ENCODE data around the gene F12.

F12 gene

DNA sequence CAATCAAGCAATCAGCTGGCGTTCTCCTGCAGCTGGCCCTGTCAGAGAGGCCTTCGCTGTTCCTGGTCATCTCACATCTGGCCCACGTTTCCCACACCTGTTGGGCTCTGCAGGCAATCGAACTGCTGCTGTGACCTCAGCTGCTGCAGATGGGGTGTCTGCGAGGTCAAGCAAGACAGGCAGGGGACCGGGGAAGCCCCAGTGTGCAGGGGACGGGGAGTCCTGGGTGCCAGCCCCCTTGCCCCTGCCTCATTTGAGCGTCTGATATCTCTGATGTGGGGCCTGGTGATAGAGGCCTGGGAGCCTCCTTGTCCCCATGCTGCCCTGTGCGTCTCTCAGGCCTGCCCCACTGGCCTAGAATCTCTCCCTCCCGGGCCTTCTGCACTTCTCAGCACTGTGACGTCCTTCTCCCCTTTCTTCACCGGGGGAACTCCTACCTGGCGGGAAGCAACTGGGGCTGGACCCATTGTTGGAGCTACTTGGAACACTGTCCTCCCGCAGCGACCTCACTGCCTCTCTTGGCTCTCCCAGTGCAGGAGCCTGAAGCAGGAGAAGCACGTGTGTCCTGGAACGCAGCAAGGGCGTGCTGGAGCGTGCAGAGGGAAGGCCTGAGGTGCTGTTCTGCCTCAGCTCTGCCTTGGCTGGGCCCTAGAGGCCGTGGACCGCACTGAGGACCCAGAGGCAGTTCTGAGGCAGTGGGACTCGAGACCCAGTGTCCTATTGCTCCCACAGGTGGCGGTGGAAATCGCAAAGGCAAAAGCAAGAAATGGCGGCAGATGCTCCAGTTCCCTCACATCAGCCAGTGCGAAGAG is 21.0 kb upstream of the F12 start:
- DNase-seq (ENCODE audit: low spot score): no peak
- no peak overlapping the region for H3K4me3 ChIP-seq
- TF ChIP-seq, protein P1, sequence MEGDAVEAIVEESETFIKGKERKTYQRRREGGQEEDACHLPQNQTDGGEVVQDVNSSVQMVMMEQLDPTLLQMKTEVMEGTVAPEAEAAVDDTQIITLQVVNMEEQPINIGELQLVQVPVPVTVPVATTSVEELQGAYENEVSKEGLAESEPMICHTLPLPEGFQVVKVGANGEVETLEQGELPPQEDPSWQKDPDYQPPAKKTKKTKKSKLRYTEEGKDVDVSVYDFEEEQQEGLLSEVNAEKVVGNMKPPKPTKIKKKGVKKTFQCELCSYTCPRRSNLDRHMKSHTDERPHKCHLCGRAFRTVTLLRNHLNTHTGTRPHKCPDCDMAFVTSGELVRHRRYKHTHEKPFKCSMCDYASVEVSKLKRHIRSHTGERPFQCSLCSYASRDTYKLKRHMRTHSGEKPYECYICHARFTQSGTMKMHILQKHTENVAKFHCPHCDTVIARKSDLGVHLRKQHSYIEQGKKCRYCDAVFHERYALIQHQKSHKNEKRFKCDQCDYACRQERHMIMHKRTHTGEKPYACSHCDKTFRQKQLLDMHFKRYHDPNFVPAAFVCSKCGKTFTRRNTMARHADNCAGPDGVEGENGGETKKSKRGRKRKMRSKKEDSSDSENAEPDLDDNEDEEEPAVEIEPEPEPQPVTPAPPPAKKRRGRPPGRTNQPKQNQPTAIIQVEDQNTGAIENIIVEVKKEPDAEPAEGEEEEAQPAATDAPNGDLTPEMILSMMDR (IDR thresholded peaks at IDR 0.05): no peak
- H3K27ac ChIP-seq: no peak overlapping the region

DNA sequence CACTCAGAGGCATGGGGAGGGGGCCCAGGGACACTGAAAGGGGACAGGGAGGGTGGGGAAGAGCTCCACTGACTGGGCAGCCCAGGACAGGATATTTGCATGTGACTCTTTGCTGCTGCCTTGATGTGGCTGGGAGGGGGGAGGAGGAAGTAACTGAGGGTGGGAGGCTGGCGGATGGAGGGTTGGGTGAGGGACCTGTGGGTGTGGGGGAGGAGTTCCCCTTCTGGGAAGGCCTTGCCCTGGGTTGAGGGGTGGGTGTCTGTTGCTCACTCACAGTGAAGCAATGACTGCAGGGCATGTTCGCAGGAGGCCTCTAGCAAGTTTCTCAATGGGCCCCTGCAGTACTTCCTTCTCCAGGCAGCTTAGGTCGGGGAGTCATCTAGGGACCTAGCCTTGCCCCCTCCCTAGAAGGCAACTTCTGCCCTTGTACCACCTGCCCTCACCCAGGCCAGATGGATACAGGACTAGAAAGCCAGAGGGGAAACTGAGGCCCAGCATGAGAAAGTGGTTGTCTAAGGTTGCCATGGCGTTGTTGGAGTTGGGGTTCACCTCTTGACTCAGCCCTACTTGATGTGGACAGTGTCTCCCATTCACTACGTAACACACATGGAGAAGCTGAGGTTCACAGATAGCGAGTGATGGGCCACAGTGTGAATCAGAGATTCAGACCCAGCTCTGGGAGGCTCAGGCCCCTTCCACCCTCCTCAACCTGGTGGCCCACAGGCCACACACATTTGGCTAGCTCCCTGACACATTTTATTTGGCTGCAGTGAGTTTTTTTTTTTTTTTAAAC is 20.1 kb upstream of the F12 start:
- Histone ChIP-seq H3K4me3 (no peak overlapping the region), H3K27ac (peak overlapping the region in 1 of 2 donors; percentile 56)
- TF ChIP-seq, protein P1 (IDR thresholded peaks at IDR 0.05): no peak
- no peak for DNase-seq (ENCODE audit: low spot score)

DNA sequence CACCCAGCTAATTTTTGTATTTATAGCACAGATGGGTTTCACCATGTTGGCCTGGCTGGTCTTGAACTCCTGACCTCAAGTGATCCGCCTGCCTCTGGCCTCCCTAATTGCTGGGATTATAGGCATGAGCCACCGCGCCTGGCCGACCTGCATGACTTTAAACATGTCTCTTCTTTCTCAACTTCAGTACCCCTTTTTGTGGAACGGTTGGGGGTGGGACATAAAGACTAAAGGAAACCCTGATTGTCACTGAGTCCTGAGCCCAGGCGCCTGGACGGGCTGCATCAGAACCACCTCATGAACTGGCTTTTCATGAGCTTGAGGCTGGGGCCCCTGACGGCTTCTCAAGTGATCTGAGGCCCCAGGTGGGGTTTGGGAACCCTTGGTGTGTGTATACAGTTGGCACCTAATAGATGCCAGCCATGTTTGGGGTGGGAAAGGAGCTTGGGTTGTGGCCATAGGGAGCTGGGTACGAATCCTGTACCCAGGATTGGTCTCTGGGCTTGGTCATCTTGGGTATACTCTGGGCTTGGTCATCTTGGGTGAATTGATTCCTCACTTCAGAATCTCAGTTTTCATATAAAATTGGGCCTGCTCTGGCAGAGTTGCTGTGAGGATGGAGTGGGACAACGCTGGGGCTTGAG is 19.3 kb upstream of the F12 start:
- DNase-seq (ENCODE audit: low spot score): no peak
- TF ChIP-seq, protein P1 (IDR thresholded peaks at IDR 0.05): no peak
- H3K27ac ChIP-seq: peak overlapping the region in 1 of 2 donors; percentile 56
- peak overlapping the region; percentile 97 for H3K4me3 ChIP-seq

DNA sequence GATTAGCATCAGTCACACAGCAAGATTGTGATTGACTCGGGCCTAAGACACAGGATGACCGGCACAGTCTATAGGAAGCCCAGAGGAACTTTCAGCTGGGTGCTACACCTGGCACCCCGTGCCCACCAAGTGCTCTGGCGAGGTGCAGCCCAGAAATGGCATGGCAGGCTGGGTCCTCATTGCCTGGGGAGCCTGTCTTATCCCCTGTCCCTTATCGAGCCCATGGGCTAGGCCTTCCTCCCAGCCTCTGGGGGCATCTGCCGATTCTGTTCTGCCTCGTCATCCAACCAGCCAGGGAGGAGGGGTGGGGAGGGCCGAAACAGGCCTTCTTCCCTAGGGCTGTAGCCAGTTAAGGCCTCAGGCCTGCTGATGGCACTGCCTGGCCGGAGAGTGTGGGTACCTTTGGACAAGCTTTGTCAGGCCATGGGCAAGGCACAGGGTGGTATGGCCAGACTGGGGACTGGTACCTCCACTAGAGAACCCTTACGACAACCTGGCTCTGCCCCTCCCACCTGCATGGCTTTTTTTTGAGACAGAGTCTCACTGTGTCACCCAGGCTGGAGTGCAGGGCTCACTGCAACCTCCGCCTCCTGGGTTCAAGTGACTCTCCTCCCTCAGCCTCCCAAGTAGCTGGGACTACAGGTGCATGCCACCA is 18.7 kb upstream of the F12 start:
- peak overlapping the region; percentile 37 to 85 for H3K27ac ChIP-seq
- peak; percentile 73 for DNase-seq (ENCODE audit: low spot score)
- peak overlapping the region; percentile 97 for H3K4me3 ChIP-seq
- TF ChIP-seq, protein P1 (IDR thresholded peaks at IDR 0.05): no peak

DNA sequence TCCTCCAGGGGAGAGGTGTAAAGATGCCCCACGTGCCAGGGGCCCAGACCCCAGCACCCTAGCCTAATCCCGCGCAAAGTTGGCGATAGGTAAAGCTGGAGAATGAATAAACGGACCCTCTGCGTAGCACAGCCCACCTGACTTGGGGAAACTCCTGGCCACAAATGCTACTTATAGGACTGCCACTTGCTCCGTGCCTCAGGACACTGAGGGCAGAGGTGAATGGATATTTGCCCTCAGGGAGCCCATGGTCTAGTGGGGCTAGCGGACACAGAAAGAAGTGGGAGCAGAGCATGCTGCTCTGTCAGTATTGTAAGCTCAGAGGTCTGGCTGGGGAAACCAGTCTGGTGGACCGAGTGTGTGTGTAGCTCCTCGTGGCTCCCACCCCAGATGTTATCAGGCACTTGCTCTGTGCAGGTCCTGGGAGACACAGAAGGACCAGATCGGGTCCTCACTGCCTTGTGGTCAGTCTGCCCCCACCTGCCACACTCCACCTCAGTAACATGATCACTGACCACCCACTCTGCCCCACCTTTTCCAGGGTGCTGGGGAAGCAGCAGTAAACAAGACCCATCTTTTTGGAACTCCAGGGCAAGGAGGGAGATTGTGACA is 18.0 kb upstream of the F12 start:
- H3K27ac ChIP-seq: peak overlapping the region; percentile 85 to 95
- peak; percentile 71 for DNase-seq (ENCODE audit: low spot score)
- TF ChIP-seq, protein P1 (IDR thresholded peaks at IDR 0.05): no peak

DNA sequence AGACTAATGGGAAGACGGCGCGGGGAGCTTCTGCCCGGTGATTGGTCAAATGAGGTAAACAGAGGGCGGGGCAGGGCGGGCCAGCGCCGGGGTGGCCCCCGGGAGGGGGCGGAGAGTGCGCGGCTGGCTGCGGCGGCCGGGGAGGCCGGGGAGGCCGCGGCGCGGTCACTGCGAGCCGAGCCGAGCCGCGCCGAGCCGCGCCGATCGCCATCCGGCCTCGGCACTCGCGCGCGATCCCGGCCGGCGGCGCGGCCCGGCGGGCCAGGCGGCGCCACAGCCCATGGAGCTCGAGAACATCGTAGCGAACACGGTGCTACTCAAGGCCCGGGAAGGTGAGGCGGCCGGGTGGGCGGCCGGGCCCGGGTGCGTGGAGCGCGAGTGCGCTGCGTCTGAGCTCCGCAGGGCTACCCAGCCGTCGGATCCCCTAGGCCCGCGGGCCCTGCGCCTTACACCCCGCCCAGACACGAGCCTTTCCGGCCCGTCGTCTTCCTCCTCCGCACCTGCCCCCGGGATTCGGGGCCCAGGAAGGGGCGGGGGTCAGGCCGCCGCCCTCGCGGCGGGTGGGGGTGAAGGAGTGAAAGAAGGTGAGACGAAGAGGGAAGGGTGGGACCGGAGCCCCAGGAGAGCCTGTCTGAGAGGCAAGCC is 17.3 kb upstream of the F12 start, which contains the start of gene GRK6:
TSS of gene GRK6 (plus strand) at position 111 of the 645 bp plus-strand sequence. CDS start at position 281, 170 bp downstream.
- Histone ChIP-seq H3K4me3 (peak within 1 kb of the TSS; percentile 97), H3K27ac (peak within 1 kb of the TSS; percentile 90 to 97)
- TF ChIP-seq, protein P1 (IDR thresholded peaks at IDR 0.05): no peak
- peak; percentile 80 for DNase-seq (ENCODE audit: low spot score)

More for the DNA sequence above, 18.0 kb upstream of the F12 start:
- H3K4me3 ChIP-seq: peak overlapping the region; percentile 97

All from coronary artery (tissue), 2 donors.